ENCODE data around the gene PRKN. TPM values are rescaled to one million over a fixed set of nuclear protein-coding genes. Genes with fewer than 3 reads are reported as not detected.
A peak's percentile ranks its signal among the peaks of the same experiment; 100 is the strongest.

PRKN gene
- total RNA-seq, 1 donor from 2014 or later, result 5.7 TPM

DNA sequence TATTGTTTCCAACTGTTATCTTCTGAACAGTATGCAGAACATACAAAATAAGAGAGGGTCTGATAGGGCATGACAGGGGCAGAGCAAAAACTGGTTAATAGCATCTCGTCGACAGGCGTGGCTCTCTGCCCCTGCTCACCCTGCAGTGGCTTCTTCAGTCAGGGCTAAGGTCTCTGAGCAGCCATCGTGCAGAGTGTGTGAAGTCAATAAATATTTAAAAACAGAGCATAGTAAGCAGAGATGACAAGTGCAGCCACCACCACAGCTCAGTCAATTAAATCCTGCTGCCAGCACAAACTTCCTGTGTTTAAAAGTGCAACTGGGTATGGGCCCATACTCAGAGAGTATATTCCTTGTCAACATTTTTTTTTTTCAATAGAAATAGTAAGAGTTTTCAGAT is 1080.3 kb downstream of the PRKN start:
- H3K9me3 Mint-ChIP-seq (ENCODE audit: low read depth), result peaks cover 8% of the 10 kb centered on the region
- peaks cover 3% of the 10 kb centered on the region for H3K36me3 Mint-ChIP-seq (ENCODE audit: low read depth)
- no peaks in the 10 kb centered on the region for H3K27me3 Mint-ChIP-seq (ENCODE audit: low read depth)

GRCh38 chr6:161644521-161644920 is 1083.0 kb downstream of the PRKN start:
- DNase-seq (ENCODE audit: low spot score), result no peak
- Mint-ChIP-seq H3K27ac (ENCODE audit: unreplicated experiment) (no peak overlapping the region), H3K4me3 (ENCODE audit: unreplicated experiment) (no peak overlapping the region), H3K9me3 (ENCODE audit: low read depth) (no peaks in the 10 kb centered on the region), H3K36me3 (ENCODE audit: low read depth) (no peaks in the 10 kb centered on the region), H3K4me1 (ENCODE audit: low read depth) (peaks cover 29% of the 10 kb centered on the region), H3K27me3 (ENCODE audit: low read depth) (no peaks in the 10 kb centered on the region)
- no peak for TF ChIP-seq CTCF (IDR thresholded peaks at IDR 0.05)

More for the DNA sequence above, 1080.3 kb downstream of the PRKN start:
- H3K4me1 Mint-ChIP-seq (ENCODE audit: low read depth), result peaks cover 12% of the 10 kb centered on the region
- no peak overlapping the region for H3K4me3 Mint-ChIP-seq (ENCODE audit: unreplicated experiment)
- TF ChIP-seq CTCF (IDR thresholded peaks at IDR 0.05), result no peak
- no peak overlapping the region for H3K27ac Mint-ChIP-seq (ENCODE audit: unreplicated experiment)
- DNase-seq (ENCODE audit: low spot score), result no peak

DNA sequence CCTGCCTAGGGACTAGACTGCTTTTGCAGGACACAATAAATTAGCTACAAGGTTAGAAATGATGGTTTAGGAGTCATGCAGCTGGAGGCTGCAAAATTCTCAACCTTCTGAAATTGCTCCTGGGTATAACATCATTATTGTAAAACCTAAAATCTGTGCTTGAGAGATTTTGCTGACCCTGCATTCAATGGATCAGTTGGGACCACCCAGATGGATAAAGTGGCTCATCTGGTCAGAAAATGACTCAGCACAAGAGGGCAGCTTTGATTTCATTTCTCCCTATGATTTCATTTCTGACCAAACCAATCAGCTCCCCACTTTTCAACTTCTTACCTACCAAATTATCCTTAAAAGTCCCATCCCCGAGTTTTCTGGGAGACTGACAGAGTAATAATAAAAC is 1086.4 kb downstream of the PRKN start:
- Mint-ChIP-seq H3K27ac (ENCODE audit: unreplicated experiment) (no peak overlapping the region), H3K27me3 (ENCODE audit: low read depth) (no peaks in the 10 kb centered on the region)

GRCh38 chr6:161639772-161640171 is 1087.8 kb downstream of the PRKN start:
- Mint-ChIP-seq H3K4me3 (ENCODE audit: unreplicated experiment) (no peak overlapping the region), H3K36me3 (ENCODE audit: low read depth) (no peaks in the 10 kb centered on the region), H3K27me3 (ENCODE audit: low read depth) (no peaks in the 10 kb centered on the region), H3K27ac (ENCODE audit: unreplicated experiment) (peak overlapping the region; percentile 24), H3K9me3 (ENCODE audit: low read depth) (no peaks in the 10 kb centered on the region), H3K4me1 (ENCODE audit: low read depth) (peaks cover 31% of the 10 kb centered on the region)
- TF ChIP-seq CTCF (IDR thresholded peaks at IDR 0.05), result no peak
- no peak for DNase-seq (ENCODE audit: low spot score)

More for the DNA sequence above, 1086.4 kb downstream of the PRKN start:
- Mint-ChIP-seq H3K36me3 (ENCODE audit: low read depth) (no peaks in the 10 kb centered on the region), H3K9me3 (ENCODE audit: low read depth) (no peaks in the 10 kb centered on the region), H3K4me3 (ENCODE audit: unreplicated experiment) (no peak overlapping the region), H3K4me1 (ENCODE audit: low read depth) (peaks cover 32% of the 10 kb centered on the region)
- no peak for TF ChIP-seq CTCF (IDR thresholded peaks at IDR 0.05)
- DNase-seq (ENCODE audit: low spot score), result no peak

- H3K4me1 Mint-ChIP-seq (ENCODE audit: low read depth), result peaks cover 44% of the 10 kb centered on the region
- no peak overlapping the region for H3K4me3 Mint-ChIP-seq (ENCODE audit: unreplicated experiment)
- DNase-seq (ENCODE audit: low spot score), result no peak
- no peak for TF ChIP-seq CTCF (IDR thresholded peaks at IDR 0.05)
- no peaks in the 10 kb centered on the region for H3K9me3 Mint-ChIP-seq (ENCODE audit: low read depth)
- no peaks in the 10 kb centered on the region for H3K27me3 Mint-ChIP-seq (ENCODE audit: low read depth)
- no peaks in the 10 kb centered on the region for H3K36me3 Mint-ChIP-seq (ENCODE audit: low read depth)
- no peak overlapping the region for H3K27ac Mint-ChIP-seq (ENCODE audit: unreplicated experiment)
Observed at GRCh38 chr6:161637658-161638057, 1089.9 kb downstream of the PRKN start.
